GM23338 (cell line): Measurements from ENCODE around the gene GPHN. TPM values are rescaled to one million over a fixed set of nuclear protein-coding genes. Genes with fewer than 3 reads are reported as not detected.

Experiments used
- ATAC-seq: fragments of 200-7000 bp; cut with Tn5 transposase; 3 replicates; pipeline ENCODE4 v1.9.1; 2020
- DNase-seq: peaks from one replicate; pipeline ENCODE4 v3.0.0-alpha.2; 2015; ENCODE audit warnings: low spot score
- H2AFZ ChIP-seq: fragments of 200-600 bp; sonication (generic); 2 replicates; pipeline ENCODE4 v1.8.0; 2016; ENCODE audit warnings: antibody characterized with exemption, mild to moderate bottlenecking, moderate library complexity
- H3F3A ChIP-seq: fragments of 200-600 bp; sonication (generic); replicated peaks from 2 replicates; pipeline ENCODE4 v1.8.0; 2017; ENCODE audit warnings: antibody characterized with exemption, mixed run types, low read depth
- H3K27ac ChIP-seq: fragments of 200-600 bp; sonication (generic); 2 replicates; pipeline ENCODE4 v1.6.1; 2016; ENCODE audit warnings: low read depth
- H3K27me3 ChIP-seq: fragments of 200-600 bp; sonication (generic); 2 replicates; pipeline ENCODE4 v1.8.0; 2016; ENCODE audit warnings: mild to moderate bottlenecking, mixed run types, moderate library complexity; ENCODE audit not compliant: insufficient read depth
- H3K36me3 ChIP-seq: fragments of 200-600 bp; sonication (generic); 2 replicates; pipeline ENCODE4 v1.8.0; 2016; ENCODE audit warnings: mild to moderate bottlenecking; ENCODE audit not compliant: insufficient read depth
- H3K4me1 ChIP-seq: fragments of 200-600 bp; sonication (generic); 2 replicates; pipeline ENCODE4 v1.8.0; 2016; ENCODE audit warnings: mild to moderate bottlenecking, moderate library complexity; ENCODE audit not compliant: insufficient read depth
- H3K4me2 ChIP-seq: fragments of 200-600 bp; sonication (generic); 2 replicates; pipeline ENCODE4 v1.7.1; 2017; ENCODE audit warnings: mixed run types
- H3K4me3 ChIP-seq: fragments of 200-600 bp; sonication (generic); 2 replicates; pipeline ENCODE4 v1.6.1; 2016; ENCODE audit warnings: mixed run types
- H3K79me2 ChIP-seq: fragments of 200-600 bp; sonication (generic); replicated peaks from 2 replicates; pipeline ENCODE4 v1.8.0; 2017; ENCODE audit warnings: mild to moderate bottlenecking; ENCODE audit not compliant: insufficient read depth
- H3K9me2 ChIP-seq: fragments of 200-600 bp; sonication (generic); 2 replicates; pipeline ENCODE4 v1.8.0; 2017; ENCODE audit not compliant: insufficient read depth
- H4K20me1 ChIP-seq: fragments of 200-600 bp; sonication (generic); replicated peaks from 2 replicates; pipeline ENCODE4 v1.8.0; 2017; ENCODE audit warnings: mild to moderate bottlenecking; ENCODE audit not compliant: insufficient read depth
- H3K27ac Mint-ChIP-seq: 2 replicates; pipeline ENCODE4 v1.8.0; 2020; ENCODE audit warnings: inconsistent platforms, mild to moderate bottlenecking, moderate library complexity, mixed read lengths
- H3K27me3 Mint-ChIP-seq: 3 replicates; pipeline ENCODE4 v1.8.0; 2022; ENCODE audit warnings: low read depth, mild to moderate bottlenecking, moderate library complexity, mixed read lengths, inconsistent platforms; ENCODE audit not compliant: insufficient read depth, poor library complexity
- H3K36me3 Mint-ChIP-seq: 3 replicates; pipeline ENCODE4 v1.8.0; 2021; ENCODE audit warnings: low read depth, mild to moderate bottlenecking, inconsistent platforms, moderate library complexity, mixed read lengths
- H3K4me1 Mint-ChIP-seq: 3 replicates; pipeline ENCODE4 v1.8.0; 2020; ENCODE audit warnings: mild to moderate bottlenecking, inconsistent platforms, mixed read lengths
- H3K4me3 Mint-ChIP-seq: 3 replicates; pipeline ENCODE4 v1.8.0; 2021; ENCODE audit warnings: moderate library complexity, mild to moderate bottlenecking, inconsistent platforms, mixed read lengths
- H3K9me3 Mint-ChIP-seq: 3 replicates; pipeline ENCODE4 v1.8.0; 2020; ENCODE audit warnings: moderate library complexity, mild to moderate bottlenecking, inconsistent platforms, mixed read lengths
- CREB1 ChIP-seq: fragments of 250-450 bp; sonication (Bioruptor Pico); IDR thresholded peaks from 2 replicates; pipeline ENCODE4 v1.5.0; 2020; ENCODE audit warnings: low read depth, mild to moderate bottlenecking, moderate library complexity
- CTCF ChIP-seq, 2 experiments: fragments of 200-600 bp in 1 of 2; sonication (generic) in 1 of 2; conservative IDR thresholded peaks; 2 replicates each; pipeline versions ENCODE4 v1.5.1 to v1.6.1; 2016 to 2017; ENCODE audit warnings: antibody characterized with exemption in 2 of 2, low read depth in 2 of 2, mild to moderate bottlenecking in 2 of 2, moderate library complexity in 1 of 2
- EZH2 ChIP-seq: fragments of 200-600 bp; sonication (generic); IDR thresholded peaks from one replicate; pipeline ENCODE4 v1.8.0; 2017; ENCODE audit warnings: antibody characterized with exemption, mild to moderate bottlenecking, low read depth; ENCODE audit not compliant: unreplicated experiment
- EZH2phosphoT487 ChIP-seq: fragments of 200-600 bp; sonication (generic); IDR thresholded peaks from one replicate; pipeline ENCODE4 v1.8.1; 2018; ENCODE audit warnings: antibody characterized with exemption; ENCODE audit not compliant: unreplicated experiment
- JUNB ChIP-seq: IDR thresholded peaks from one replicate; pipeline ENCODE4 v1.6.1; 2016; ENCODE audit warnings: antibody characterized with exemption; ENCODE audit not compliant: unreplicated experiment
- NANOG ChIP-seq: IDR thresholded peaks from 2 replicates; pipeline ENCODE4 v1.6.1; 2016; ENCODE audit warnings: antibody characterized with exemption, borderline replicate concordance
- POLR2AphosphoS5 ChIP-seq: IDR thresholded peaks from 2 replicates; pipeline ENCODE4 v1.6.1; 2016; ENCODE audit warnings: antibody characterized with exemption, low read depth
- STAT1 ChIP-seq: IDR thresholded peaks from one replicate; pipeline ENCODE4 v1.6.1; 2016; ENCODE audit warnings: antibody characterized with exemption; ENCODE audit not compliant: unreplicated experiment
- ZNF114 ChIP-seq: fragments of 250-450 bp; sonication (Bioruptor Pico); IDR thresholded peaks from 2 replicates; pipeline ENCODE4 v1.5.0; 2020; ENCODE audit warnings: mild to moderate bottlenecking, moderate library complexity
- ZNF331 ChIP-seq: fragments of 250-450 bp; sonication (Bioruptor Pico); IDR thresholded peaks from 2 replicates; pipeline ENCODE4 v1.5.0; 2020; ENCODE audit warnings: low read depth, mild to moderate bottlenecking, moderate library complexity
- ZNF462 ChIP-seq: fragments of 250-450 bp; sonication (Bioruptor Pico); IDR thresholded peaks from 2 replicates; pipeline ENCODE4 v1.5.0; 2020; ENCODE audit warnings: mild to moderate bottlenecking, moderate library complexity
- polyA plus RNA-seq: library from polyadenylated mRNA; unstranded; fragments of >200 nt; fragmentation: Nextera tagmentation; extraction: Ambion mirVana; gene quantifications from 2 replicates; pipeline ENCODE4 v1.2.1, GENCODE V29; 2016
- total RNA-seq: library from RNA; depleted of rRNA; stranded (reverse); fragments of >200 nt; shearing (Covaris generic); gene quantifications from 2 replicates; pipeline ENCODE4 v1.2.3, GENCODE V29; 2014
- TF ChIP-seq, protein P1 (sequence below): IDR thresholded peaks from 2 replicates; pipeline ENCODE4 v1.6.1; 2016; ENCODE audit warnings: antibody characterized with exemption
- TF ChIP-seq, protein P2 (sequence below): IDR thresholded peaks from one replicate; pipeline ENCODE4 v1.6.1; 2018; ENCODE audit warnings: antibody characterized with exemption; ENCODE audit not compliant: unreplicated experiment

GPHN gene
- total and polyA plus RNA-seq, 2 experiments from 2014 or later = 17.6 to 20.6 TPM

DNA sequence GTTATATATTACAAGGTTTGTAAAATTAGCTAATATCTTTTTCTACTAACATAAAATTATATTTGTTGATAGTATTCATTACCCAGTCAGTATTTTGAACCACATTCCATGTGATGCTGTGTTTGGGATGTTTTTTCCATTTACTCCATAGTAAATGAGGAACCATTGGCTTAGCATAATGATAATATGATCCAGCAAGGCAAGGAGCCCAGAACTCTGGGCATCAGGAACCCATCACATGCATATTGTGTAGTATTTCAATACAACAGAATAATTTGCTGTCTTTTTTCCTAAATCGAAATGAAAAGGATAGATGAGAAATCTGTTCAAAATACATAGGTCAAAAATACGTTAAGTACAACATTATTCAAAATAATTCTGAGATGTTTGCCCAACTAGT is 632.6 kb downstream of the GPHN start:
- H3K27me3 ChIP-seq = no peaks in the 10 kb centered on the region
- TF ChIP-seq ZNF462 (CRISPR knock-in tag) (no peak), NANOG (no peak), CTCF (conservative IDR thresholded peaks at IDR 0.05; ENCODE audit: low read depth in 2 of 2) (no peak), ZNF114 (CRISPR knock-in tag) (no peak), CREB1 (CRISPR knock-in tag) (no peak), EZH2phosphoT487 (no peak), EZH2 (no peak), POLR2AphosphoS5 (no peak), STAT1 (no peak), JUNB (no peak), ZNF331 (CRISPR knock-in tag) (no peak)
- TF ChIP-seq, protein P1, sequence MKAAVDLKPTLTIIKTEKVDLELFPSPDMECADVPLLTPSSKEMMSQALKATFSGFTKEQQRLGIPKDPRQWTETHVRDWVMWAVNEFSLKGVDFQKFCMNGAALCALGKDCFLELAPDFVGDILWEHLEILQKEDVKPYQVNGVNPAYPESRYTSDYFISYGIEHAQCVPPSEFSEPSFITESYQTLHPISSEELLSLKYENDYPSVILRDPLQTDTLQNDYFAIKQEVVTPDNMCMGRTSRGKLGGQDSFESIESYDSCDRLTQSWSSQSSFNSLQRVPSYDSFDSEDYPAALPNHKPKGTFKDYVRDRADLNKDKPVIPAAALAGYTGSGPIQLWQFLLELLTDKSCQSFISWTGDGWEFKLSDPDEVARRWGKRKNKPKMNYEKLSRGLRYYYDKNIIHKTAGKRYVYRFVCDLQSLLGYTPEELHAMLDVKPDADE = no peak
- TF ChIP-seq, protein P2, sequence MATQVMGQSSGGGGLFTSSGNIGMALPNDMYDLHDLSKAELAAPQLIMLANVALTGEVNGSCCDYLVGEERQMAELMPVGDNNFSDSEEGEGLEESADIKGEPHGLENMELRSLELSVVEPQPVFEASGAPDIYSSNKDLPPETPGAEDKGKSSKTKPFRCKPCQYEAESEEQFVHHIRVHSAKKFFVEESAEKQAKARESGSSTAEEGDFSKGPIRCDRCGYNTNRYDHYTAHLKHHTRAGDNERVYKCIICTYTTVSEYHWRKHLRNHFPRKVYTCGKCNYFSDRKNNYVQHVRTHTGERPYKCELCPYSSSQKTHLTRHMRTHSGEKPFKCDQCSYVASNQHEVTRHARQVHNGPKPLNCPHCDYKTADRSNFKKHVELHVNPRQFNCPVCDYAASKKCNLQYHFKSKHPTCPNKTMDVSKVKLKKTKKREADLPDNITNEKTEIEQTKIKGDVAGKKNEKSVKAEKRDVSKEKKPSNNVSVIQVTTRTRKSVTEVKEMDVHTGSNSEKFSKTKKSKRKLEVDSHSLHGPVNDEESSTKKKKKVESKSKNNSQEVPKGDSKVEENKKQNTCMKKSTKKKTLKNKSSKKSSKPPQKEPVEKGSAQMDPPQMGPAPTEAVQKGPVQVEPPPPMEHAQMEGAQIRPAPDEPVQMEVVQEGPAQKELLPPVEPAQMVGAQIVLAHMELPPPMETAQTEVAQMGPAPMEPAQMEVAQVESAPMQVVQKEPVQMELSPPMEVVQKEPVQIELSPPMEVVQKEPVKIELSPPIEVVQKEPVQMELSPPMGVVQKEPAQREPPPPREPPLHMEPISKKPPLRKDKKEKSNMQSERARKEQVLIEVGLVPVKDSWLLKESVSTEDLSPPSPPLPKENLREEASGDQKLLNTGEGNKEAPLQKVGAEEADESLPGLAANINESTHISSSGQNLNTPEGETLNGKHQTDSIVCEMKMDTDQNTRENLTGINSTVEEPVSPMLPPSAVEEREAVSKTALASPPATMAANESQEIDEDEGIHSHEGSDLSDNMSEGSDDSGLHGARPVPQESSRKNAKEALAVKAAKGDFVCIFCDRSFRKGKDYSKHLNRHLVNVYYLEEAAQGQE = no peak

More for the DNA sequence above, 632.6 kb downstream of the GPHN start:
- H3F3A ChIP-seq = no peaks in the 10 kb centered on the region
- no peak overlapping the region for H2AFZ ChIP-seq
- ATAC-seq (no peak), DNase-seq (no peak)
- H3K4me2 ChIP-seq = no peak overlapping the region
- H3K27ac ChIP-seq = no peak overlapping the region
- H3K4me3 Mint-ChIP-seq = no peak overlapping the region
- no peaks in the 10 kb centered on the region for H3K36me3 Mint-ChIP-seq
- H3K79me2 ChIP-seq = no peaks in the 10 kb centered on the region
- no peaks in the 10 kb centered on the region for H3K4me1 ChIP-seq
- no peak overlapping the region for H3K4me3 ChIP-seq
- H3K27me3 Mint-ChIP-seq = no peaks in the 10 kb centered on the region
- H3K9me2 ChIP-seq = no peaks in the 10 kb centered on the region
- no peak overlapping the region for H3K27ac Mint-ChIP-seq
- no peaks in the 10 kb centered on the region for H3K4me1 Mint-ChIP-seq
- H3K36me3 ChIP-seq = no peaks in the 10 kb centered on the region
- no peaks in the 10 kb centered on the region for H3K9me3 Mint-ChIP-seq
- H4K20me1 ChIP-seq = no peaks in the 10 kb centered on the region
